Fibroblast of lung (primary cell): Measurements from ENCODE around the gene MEIS2.

Experiments
- EZH2 ChIP-seq: IDR thresholded peaks from 2 replicates; pipeline ENCODE4 v1.5.1; 2012; ENCODE audit warnings: low read length, control low read depth, mild to moderate bottlenecking; ENCODE audit errors: missing control alignments
- TF ChIP-seq, protein P1 (sequence below), 2 donors: IDR thresholded peaks in 1 of 2; conservative IDR thresholded peaks in 1 of 2; 1 replicate in 1 of 2; 2 replicates in 1 of 2; pipeline ENCODE4 v1.5.1; 2011 to 2012; ENCODE audit warnings: low read length in 2 of 2, control low read depth in 1 of 2, inconsistent platforms in 1 of 2, low read depth in 1 of 2, mild to moderate bottlenecking in 1 of 2

DNA sequence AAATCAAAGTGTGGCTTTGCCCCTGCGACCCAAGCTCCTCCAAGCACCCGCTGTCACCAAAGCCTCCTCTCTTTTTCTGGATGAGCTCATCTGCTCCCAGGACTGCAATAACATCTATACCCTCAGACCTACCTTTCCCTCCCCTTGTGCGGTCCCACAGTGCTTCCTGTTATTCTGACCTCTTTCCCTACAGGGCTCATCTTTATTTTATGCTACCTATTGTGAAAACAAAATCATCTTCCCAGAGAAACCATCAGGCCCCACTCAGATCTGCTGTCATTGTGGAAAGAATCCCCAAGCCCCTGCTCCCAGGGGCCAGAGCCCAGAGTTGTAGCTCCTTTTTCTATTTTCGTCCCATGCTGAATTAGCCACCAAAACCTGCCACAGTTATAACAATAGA, 162.2 kb downstream of the MEIS2 start:
- TF ChIP-seq, protein P1, sequence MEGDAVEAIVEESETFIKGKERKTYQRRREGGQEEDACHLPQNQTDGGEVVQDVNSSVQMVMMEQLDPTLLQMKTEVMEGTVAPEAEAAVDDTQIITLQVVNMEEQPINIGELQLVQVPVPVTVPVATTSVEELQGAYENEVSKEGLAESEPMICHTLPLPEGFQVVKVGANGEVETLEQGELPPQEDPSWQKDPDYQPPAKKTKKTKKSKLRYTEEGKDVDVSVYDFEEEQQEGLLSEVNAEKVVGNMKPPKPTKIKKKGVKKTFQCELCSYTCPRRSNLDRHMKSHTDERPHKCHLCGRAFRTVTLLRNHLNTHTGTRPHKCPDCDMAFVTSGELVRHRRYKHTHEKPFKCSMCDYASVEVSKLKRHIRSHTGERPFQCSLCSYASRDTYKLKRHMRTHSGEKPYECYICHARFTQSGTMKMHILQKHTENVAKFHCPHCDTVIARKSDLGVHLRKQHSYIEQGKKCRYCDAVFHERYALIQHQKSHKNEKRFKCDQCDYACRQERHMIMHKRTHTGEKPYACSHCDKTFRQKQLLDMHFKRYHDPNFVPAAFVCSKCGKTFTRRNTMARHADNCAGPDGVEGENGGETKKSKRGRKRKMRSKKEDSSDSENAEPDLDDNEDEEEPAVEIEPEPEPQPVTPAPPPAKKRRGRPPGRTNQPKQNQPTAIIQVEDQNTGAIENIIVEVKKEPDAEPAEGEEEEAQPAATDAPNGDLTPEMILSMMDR (conservative IDR thresholded peaks at IDR 0.05 in 1 of 2, IDR thresholded peaks at IDR 0.05 in 1 of 2; ENCODE audit: low read depth in 1 of 2, low read length in 2 of 2): no peak
- TF ChIP-seq EZH2: no peak
